GM08714 (cell line): ENCODE data around the gene ANKRD33B.
"Not testable (repeated sequence)": the region's sequence is repeated elsewhere in the genome, so short reads cannot be mapped to it uniquely, and the experiment has no call there.

ENCODE experiments used
- H3K4me3 ChIP-seq: fragments of 200-500 bp; sonication (Bioruptor generic); 2 replicates; pipeline ENCODE4 v1.5.1; 2014; ENCODE audit warnings: mild to moderate bottlenecking, low read length, inconsistent platforms
- ZNF274 ChIP-seq: IDR thresholded peaks from 2 replicates; pipeline ENCODE4 v1.6.1; 2012; ENCODE audit warnings: mild to moderate bottlenecking, low read depth, low read length

The ANKRD33B gene

DNA sequence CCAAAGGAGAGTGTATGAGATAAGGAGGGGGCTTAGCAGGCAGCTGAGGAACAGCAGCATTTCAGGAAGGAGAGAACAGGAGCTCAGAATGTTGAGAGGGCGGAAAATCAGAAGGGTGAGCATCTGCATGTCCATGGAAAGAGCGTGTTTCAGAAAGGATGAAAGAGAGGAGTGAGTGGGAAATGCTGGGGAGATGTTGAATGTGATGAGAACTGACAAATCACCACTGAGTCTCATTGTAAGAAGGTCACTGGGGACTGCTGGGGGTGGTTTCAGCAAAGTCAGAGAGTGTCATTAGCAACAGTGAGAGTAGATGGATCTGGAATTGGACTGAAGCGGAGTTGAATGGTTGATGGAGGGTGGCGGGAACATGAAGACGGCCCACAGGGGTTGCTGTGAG is 65.8 kb downstream of the ANKRD33B start:
- no peak for TF ChIP-seq ZNF274
- no peak overlapping the region for H3K4me3 ChIP-seq

DNA sequence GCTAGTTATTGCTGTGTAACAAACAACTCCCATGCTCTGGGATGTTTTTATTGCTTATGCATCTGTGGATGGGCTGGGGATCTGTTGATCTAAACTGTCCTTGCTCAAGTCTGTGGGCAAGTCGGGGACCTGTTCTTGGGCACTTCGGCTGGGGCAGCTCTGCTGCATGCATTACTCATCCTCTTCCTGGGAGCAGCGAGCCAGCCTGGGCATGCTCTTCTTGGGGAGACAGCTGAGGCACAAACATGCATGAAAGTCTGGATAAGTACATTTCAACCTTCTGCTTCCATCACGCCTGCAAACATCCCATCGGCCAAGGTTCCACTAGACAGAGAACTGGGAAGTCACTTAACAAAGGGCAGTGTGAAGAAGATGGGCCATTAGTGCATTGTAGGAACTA is 66.3 kb downstream of the ANKRD33B start:
- TF ChIP-seq ZNF274, result no peak

DNA sequence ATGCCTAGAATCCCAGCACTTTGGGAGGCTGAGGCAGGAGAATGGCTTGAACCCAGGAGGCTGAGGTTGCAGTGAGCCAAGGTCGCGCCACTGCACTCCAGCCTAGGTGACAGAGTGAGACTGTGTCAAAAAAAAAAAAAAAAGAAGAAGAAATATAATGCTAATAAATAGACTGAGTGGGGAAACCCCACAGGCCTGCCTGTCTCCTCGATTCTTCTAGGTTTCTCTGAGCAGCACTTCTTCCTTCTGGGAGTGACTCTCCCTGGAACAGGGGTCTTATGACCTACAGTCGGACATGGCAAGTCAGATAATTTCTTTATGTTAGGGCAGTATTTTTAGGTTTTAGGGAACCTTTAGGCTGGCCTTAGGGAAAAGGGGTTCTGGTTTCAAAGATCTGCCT is 66.9 kb downstream of the ANKRD33B start:
- H3K4me3 ChIP-seq, result not testable (repeated sequence)

More for the DNA sequence above, 66.3 kb downstream of the ANKRD33B start:
- no peak overlapping the region for H3K4me3 ChIP-seq

DNA sequence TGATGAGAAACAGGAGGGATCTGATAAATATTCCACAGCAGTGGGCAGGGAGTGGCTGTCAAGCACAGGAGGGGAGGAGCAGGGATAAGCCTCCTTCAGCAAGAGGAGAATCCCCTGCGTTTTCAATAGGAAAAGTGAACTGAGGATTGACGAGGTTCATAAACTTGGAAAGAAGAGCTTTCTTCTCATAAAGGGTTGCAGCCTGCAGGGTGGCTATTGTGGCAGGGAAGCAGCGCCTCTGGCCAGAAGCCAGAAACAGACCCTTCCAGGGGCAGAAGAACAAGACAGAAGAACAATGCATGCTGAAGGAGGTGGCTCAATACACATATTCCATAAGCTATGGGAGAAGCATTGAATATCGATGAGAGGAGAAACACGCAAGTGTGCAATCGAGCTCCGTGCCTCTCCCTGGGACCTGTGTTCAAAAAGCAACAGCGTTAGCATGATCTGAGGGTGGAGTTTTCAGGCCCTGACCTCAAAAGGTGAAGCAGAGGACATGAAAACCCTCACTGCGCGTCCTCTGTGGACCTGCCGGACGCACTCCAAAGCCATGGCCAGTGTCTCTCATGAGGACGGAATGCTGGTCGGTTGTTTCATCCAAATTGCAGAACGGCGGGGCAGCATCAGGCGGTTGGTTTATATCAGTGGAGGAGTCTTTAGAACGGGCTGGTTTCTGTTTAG is 67.6 kb downstream of the ANKRD33B start:
- TF ChIP-seq ZNF274, result no peak
- peak overlapping the region; percentile 17; the same call in 1 of the 2 replicates for H3K4me3 ChIP-seq

DNA sequence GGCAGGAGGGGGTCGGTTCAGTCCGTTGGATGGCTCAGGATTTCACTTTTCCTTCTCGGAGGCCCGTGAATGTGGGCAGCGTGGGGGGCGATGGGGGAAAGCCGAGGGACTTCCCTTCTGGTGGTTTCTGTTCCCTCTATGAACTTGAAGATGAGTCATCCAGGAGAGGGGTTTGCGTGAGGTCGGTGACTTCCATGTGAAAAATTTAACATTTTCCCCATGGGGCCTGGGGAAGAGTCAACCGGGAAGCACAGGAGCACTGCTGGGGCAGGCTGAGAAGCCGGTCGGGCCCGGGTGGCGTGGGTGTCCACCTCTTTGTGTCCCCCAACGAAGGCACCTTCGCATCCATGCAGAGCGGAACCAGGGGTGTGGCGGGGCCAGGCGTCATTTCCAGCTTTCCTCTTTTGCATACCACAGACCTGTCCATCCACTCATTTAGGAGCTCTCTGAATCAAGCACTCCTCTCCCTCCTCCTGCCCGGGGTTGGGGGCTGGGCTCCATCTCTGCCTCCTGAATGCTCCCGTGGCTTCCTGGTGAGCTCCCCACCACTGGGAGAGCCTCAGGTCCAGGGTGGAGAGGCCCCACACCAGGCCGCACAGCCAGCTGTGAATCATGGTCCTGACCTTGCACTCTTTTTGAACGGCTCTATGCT is 68.4 kb downstream of the ANKRD33B start:
- H3K4me3 ChIP-seq, result peak overlapping the region; percentile 17; the same call in 1 of the 2 replicates
- no peak for TF ChIP-seq ZNF274

DNA sequence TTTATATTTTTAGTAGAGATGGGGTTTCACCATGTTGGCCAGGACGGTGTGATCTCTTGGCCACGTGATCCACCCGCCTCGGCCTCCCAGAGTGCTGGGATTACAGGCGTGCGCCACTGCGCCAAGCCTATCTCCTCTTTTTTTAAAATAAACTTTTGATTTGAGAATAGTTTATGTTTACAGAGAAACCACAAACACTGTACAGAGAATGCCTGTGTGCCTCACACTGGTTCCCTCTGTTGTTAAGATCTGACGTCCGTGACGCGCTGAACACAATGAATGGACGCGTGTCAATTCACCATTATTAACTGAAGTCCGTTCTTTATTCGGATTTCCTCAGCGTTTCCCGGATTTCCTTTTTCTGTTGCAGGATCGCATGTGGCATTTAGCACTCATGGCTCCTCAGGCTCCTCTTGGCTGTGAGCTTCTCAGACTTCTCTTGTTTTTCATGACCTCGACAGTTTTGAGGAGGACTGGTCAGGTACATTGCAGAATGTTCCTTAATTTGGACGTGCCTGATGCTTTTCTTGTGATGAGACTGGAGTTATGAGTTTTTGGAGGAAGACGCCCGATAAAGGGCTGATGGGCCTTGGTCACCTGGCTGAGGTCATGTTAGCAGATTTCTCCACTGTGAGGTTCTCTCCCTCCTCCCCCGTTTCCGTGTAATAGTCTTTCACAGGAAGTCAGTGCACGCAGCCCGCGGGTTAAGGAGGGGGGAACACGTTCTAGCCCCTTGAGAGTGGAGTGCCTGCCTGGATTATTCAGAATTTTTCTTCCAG is 69.6 kb downstream of the ANKRD33B start:
- H3K4me3 ChIP-seq, result peak overlapping the region; percentile 10; the same call in 1 of the 2 replicates
- no peak for TF ChIP-seq ZNF274

DNA sequence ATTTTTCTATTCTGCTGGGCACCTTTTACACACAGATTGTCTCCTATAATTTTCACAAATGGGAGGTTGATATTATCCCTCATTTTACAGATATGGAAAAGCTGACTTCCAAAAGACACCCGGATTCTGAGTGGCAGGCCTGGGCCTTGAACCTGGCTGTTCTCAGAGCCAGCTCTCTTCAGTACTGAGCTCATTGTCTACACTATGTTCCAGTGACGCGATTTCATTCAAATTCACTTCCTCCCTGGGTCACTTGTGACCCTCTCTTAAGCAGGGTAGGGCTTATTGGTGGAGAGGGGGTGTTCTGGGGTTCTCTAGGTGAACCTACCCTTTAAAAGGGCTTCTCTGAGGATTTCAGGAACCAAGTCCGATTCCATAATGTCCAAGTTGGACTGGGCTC is 70.2 kb downstream of the ANKRD33B start:
- H3K4me3 ChIP-seq, result no peak overlapping the region; the same call in 1 of the 2 replicates
- no peak for TF ChIP-seq ZNF274

DNA sequence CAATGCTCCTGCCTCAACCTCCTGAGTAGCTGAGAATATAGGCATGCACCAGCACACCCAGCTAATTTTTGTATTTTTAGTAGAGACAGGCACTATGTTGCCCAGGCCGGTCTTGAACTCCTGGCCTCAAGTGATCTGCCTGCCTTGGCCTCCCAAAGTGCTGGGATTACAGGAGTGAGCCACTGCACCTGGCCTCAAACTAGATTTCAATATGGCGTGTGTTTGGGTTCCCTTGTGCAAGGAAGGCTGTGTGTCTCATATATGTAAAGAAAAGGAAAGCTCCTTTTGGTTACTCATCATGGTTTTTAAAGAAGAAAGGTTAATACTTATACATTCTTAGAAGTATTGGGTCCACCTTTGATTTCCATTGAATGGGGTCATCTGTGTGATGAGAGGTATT is 70.7 kb downstream of the ANKRD33B start:
- H3K4me3 ChIP-seq, result no peak overlapping the region; the same call in 1 of the 2 replicates
- TF ChIP-seq ZNF274, result no peak

DNA sequence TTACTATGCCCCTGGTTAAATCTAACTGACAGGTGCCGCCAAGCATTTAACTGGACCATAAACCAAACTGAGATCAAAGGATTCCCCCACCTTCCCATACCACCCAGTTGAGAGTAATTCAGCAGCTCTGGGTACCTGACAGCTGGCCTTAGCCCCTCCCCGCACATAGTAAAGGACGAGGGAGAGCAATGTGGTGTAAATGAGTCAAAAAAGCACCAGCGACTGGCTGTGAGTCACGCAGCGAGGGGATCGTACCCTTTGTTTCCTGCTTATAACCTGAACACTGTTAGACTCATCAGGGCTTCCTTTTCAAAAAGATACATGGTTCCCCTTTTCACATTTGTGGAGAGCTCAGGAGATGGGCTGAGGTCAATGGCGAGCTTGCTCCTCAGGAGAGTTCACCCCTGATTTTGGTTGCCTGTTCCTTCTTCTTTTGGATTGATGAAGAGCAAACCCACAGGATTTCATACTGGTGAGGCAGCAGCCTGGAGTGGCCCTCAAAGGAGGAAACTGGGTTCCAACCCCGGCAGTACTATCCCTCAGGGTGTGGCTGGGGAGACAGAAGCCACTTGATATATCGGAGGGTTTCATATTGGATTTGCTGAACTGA is 71.5 kb downstream of the ANKRD33B start:
- H3K4me3 ChIP-seq, result no peak overlapping the region; the same call in 1 of the 2 replicates
- no peak for TF ChIP-seq ZNF274

DNA sequence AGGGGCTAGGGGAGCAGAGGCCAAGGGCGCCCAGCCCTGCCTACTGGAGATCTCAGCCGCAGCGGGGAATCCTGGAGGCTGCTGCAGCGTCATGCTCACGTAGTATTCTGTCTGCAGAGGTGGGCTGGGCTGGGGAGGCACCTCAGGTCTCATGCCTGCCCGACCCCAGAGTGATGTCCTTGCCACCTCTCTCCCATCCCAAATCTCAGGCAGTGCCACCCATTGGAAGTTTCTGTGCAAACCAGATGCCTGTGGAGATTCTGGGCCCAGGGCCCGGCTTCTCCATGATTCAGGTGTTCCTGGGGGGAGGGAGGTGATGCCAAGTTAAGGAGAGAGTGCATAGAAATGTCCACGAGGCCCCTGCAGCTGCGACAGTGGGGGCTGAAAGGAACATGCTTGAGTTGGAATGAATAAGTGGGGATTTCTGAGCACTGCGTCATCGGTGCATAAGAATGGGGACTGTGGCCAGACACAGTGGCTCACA is 72.0 kb downstream of the ANKRD33B start:
- no peak for TF ChIP-seq ZNF274
- H3K4me3 ChIP-seq, result no peak overlapping the region; the same call in 1 of the 2 replicates

DNA sequence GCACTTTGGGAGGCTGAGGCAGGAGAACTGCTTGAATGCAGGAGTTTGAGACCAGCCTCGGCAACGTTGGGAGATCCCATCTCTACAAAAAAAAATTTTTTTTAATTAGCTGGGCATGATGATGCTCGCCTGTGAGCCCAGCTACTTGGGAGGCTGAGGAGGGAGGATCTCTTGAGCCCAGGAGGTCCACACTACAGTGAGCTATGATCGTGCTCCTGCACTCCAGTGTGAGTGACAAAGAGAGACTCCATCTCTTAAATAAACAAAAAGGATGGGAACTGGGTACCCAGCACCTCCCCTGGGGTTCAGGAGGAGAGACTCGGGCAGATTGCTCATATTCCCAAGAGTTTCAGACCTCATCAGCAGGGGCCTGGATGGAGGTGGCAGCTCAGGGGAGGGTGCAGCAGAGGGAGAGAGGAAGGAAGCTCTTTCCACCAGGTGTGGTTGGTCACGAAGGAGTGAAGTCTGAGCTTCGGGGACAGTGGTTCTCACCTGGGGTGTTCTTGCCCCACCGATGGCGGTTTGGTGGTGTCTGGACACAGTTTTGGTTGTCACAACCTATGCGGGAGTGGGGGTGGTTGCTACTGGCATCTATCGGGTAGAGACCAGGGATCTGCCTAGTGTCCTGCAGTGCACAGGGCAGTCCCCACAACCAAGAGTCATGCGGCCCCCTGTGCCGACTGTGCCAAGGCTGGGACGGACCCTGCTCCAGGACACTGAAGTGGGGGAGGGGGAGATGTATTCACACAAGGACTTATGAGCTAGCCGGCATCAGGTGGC is 72.7 kb downstream of the ANKRD33B start:
- TF ChIP-seq ZNF274, result no peak
- no peak overlapping the region for H3K4me3 ChIP-seq

DNA sequence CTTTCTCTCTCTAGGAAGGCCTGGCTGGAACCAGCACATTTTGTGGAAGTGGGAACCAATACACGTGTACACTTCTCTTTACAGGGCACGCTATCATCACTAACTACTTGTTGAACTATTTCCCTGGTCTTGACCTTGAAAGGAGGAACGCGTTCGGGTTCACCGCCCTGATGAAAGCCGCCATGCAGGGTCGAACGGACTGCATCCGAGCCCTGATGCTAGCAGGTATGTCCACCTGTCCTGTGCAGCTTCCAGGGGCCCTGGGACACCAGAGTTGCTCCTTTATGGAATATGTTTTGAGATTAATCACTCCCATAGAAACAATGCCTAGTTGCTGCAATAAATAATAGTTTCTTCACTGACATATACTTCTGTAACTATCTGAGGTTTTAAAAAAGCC is 74.1 kb downstream of the ANKRD33B start:
- H3K4me3 ChIP-seq, result no peak overlapping the region
- no peak for TF ChIP-seq ZNF274

DNA sequence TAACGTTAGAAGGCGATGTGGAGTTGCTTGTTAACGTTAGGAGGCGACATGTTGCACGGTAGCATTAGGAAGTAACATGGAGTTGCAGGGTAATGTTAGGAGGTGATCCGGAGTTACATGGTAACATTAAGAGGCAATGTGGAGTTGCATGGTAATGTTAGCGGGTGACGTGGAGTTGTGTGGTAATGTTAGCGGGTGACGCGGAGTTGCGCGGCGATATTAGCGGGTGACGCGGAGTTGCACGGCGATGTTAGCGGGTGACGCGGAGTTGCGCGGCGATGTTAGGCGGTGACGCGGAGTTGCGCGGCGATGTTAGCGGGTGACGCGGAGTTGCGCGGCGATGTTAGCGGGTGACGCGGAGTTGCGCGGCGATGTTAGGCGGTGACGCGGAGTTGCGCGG is 74.9 kb downstream of the ANKRD33B start:
- H3K4me3 ChIP-seq, result not testable (repeated sequence)
